B cell (primary cell): Measurements from ENCODE around the gene RNF146. TPM values are rescaled to one million over a fixed set of nuclear protein-coding genes. Genes with fewer than 3 reads are reported as not detected.

Experiments used
- ATAC-seq: fragments of 200-7000 bp; cut with Tn5 transposase; one replicate; pipeline ENCODE4 v1.10.0; 2021; ENCODE audit warnings: low read depth, mild to moderate bottlenecking, moderate number of reproducible peaks, moderate library complexity
- CTCF ChIA-PET: fragments of 350-600 bp; sonication (Branson Sonifier 250); formaldehyde crosslinking; loops from one replicate; lab custom pipeline; 2021; ENCODE audit warnings: antibody characterized with exemption, inconsistent platforms; lab: Charles Lee
- POLR2A ChIA-PET: fragments of 350-600 bp; sonication (Branson Sonifier 250); formaldehyde crosslinking; loops from one replicate; lab custom pipeline; 2021; ENCODE audit warnings: antibody characterized with exemption; lab: Charles Lee
- DNase-seq: peaks from one replicate; pipeline ENCODE4 v3.0.0; 2013
- H2AFZ ChIP-seq: 2 replicates; pipeline ENCODE4 v1.6.1; 2012; ENCODE audit warnings: mild to moderate bottlenecking, low read depth, low read length; ENCODE audit not compliant: insufficient read depth, poor library complexity, severe bottlenecking
- H3K27ac ChIP-seq, 2 donors: 1 replicate in 1 of 2; 2 replicates in 1 of 2; pipeline ENCODE4 v1.5.1; 2012 to 2013; ENCODE audit warnings: low read length in 2 of 2, mild to moderate bottlenecking in 2 of 2, moderate library complexity in 1 of 2
- H3K27me3 ChIP-seq, 4 experiments: fragments of 200-600 bp in 1 of 4; sonication (generic) in 1 of 4; replicated peaks in 1 of 4; 1 replicate in 2 of 4; 2 replicates in 2 of 4; pipeline versions ENCODE4 v1.6.1 to v1.7.0; 2013 to 2016; ENCODE audit warnings: low read length in 3 of 4, mild to moderate bottlenecking in 2 of 4, mixed read lengths in 1 of 4, moderate library complexity in 1 of 4; ENCODE audit not compliant: insufficient read depth in 4 of 4, control insufficient read depth in 3 of 4; ENCODE audit errors: control extremely low read depth in 1 of 4
- H3K36me3 ChIP-seq, 2 experiments: replicated peaks in 1 of 2; 1 replicate in 1 of 2; 2 replicates in 1 of 2; pipeline versions ENCODE4 v1.6.1 to v1.7.1; 2013; ENCODE audit warnings: low read length in 1 of 2; ENCODE audit not compliant: insufficient read depth in 2 of 2, control insufficient read depth in 1 of 2; ENCODE audit errors: control extremely low read depth in 1 of 2, extremely low read depth in 1 of 2
- H3K4me1 ChIP-seq, 2 donors: fragments of 200-600 bp in 1 of 2; sonication (generic) in 1 of 2; 1 replicate in 1 of 2; 2 replicates in 1 of 2; pipeline versions ENCODE4 v1.5.1 to v1.6.1; 2013 to 2017; ENCODE audit warnings: low read length in 2 of 2; ENCODE audit not compliant: control insufficient read depth in 2 of 2, insufficient read depth in 2 of 2
- H3K4me2 ChIP-seq: replicated peaks from 2 replicates; pipeline ENCODE3; 2012; ENCODE audit warnings: mild to moderate bottlenecking, low read depth, low read length; ENCODE audit not compliant: poor library complexity, severe bottlenecking
- H3K4me3 ChIP-seq, 5 experiments: fragments of 200-600 bp in 1 of 5; sonication (generic) in 1 of 5; 1 replicate in 3 of 5; 2 replicates in 2 of 5; pipeline versions ENCODE4 v1.5.1 to v1.7.0; 2011 to 2016; ENCODE audit warnings: low read length in 4 of 5, mild to moderate bottlenecking in 4 of 5, low read depth in 2 of 5, control low read depth in 1 of 5, moderate library complexity in 1 of 5; ENCODE audit not compliant: insufficient read depth in 1 of 5; ENCODE audit errors: control extremely low read depth in 1 of 5, extremely low read depth in 1 of 5
- H3K79me2 ChIP-seq: fragments of 200-600 bp; sonication (generic); one replicate; pipeline ENCODE4 v1.6.0; 2016; ENCODE audit warnings: low read length; ENCODE audit not compliant: control insufficient read depth, insufficient read depth
- H3K9ac ChIP-seq: fragments of 200-600 bp; sonication (generic); 2 replicates; pipeline ENCODE4 v1.6.1; 2017; ENCODE audit warnings: mild to moderate bottlenecking, low read length, moderate library complexity
- H3K9me3 ChIP-seq, 3 donors: one replicate each; pipeline versions ENCODE4 v1.6.1 to v1.7.1; 2013; ENCODE audit warnings: low read length in 2 of 3; ENCODE audit not compliant: control insufficient read depth in 2 of 3, insufficient read depth in 1 of 3; ENCODE audit errors: control extremely low read depth in 1 of 3
- H4K20me1 ChIP-seq: 2 replicates; pipeline ENCODE4 v1.6.0; 2012; ENCODE audit warnings: mild to moderate bottlenecking, low read length; ENCODE audit not compliant: insufficient read depth, control insufficient read depth, poor library complexity, severe bottlenecking
- H3K27ac Mint-ChIP-seq: one replicate; pipeline ENCODE4 v1.8.0; 2021; ENCODE audit warnings: mixed read lengths
- H3K27me3 Mint-ChIP-seq: one replicate; pipeline ENCODE4 v1.8.0; 2021; ENCODE audit warnings: mixed read lengths
- H3K4me1 Mint-ChIP-seq: one replicate; pipeline ENCODE4 v1.8.0; 2021; ENCODE audit warnings: mixed read lengths
- H3K4me3 Mint-ChIP-seq: one replicate; pipeline ENCODE4 v1.8.0; 2021; ENCODE audit warnings: mixed read lengths
- H3K9me3 Mint-ChIP-seq: one replicate; pipeline ENCODE4 v1.8.0; 2022; ENCODE audit warnings: mixed read lengths; ENCODE audit not compliant: insufficient read depth
- CTCF ChIP-seq: fragments of 200-600 bp; IDR thresholded peaks from one replicate; pipeline ENCODE4 v1.8.0; 2022; ENCODE audit warnings: antibody characterized with exemption, mild to moderate bottlenecking
- EZH2 ChIP-seq: IDR thresholded peaks from 2 replicates; pipeline ENCODE4 v1.6.1; 2012; ENCODE audit warnings: borderline replicate concordance, low read depth, mild to moderate bottlenecking, moderate library complexity, low read length; ENCODE audit not compliant: insufficient read depth, poor library complexity, severe bottlenecking
- WGBS: methylation state at CpG from one replicate; pipeline ENCODE4 v1.1.5; 2013; ENCODE audit warnings: missing lambda C conversion rate; ENCODE audit not compliant: insufficient coverage; 5-methylcytosine and 5-hydroxymethylcytosine counted together
- intact Hi-C: fragments of 100-400 bp; cut with micrococcal nuclease; formaldehyde crosslinking; loops from one replicate; pipeline ENCODE4 v1.10.0; 2022
- polyA plus RNA-seq: library from polyadenylated mRNA; depleted of rRNA; stranded (reverse); fragments of >200 nt; gene quantifications from 2 replicates; pipeline ENCODE4 v1.2.3, GENCODE V29; 2012
- total RNA-seq, 2 donors: library from RNA; stranded (reverse); fragments of 120-200 nt in 1 of 2; gene quantifications; 1 replicate in 1 of 2; 2 replicates in 1 of 2; pipeline versions ENCODE4 v1.2.3 to v1.2.4, GENCODE V29; 2013 to 2022

RNF146 gene
- total and polyA plus RNA-seq, 2 donors (not counting 1 experiment from before 2014, with no cell fraction given), result 24.9 to 58.0 TPM

DNA sequence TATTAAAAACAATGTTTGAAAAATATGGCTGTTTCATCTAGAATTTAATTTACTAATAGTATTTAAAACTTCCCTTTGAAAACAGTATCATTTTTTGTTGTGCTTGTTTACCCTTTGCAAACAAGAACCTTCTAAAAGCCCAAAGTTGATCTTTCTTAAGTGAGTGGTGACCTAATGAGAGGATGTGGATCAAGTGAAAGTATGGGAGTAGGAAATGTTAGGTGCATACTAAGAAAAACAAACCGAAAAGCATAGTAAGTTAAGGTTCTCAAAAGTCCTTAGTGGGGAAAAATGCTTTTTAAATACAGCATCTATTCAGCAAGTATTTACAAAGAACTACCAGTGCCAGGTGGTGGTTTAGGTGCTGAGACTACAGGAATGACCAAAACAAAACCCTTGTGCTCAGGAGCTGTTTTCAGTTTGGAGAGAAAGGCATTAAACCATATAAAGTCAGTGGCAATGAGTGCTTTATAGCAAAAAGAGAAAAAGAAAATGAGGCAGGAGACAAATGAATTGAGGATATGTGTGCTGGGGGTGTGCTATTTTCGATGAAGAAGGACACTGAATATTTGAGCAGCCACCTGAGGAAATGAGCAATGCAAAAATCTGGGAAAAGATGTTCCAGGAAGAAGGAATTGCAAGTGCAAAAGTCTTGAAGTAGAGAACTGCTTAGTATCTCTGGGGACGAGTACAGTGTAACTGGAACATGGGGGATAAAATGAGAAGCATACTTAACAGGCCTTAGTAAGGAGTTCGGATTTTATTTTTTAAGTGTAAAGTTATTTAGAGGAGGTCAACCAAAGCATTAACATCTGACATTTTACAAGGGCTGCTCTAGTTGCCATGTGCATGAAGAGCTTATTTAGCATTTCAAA lies 24.0 kb downstream of the RNF146 start:
- no peak for DNase-seq
- Histone ChIP-seq H3K4me2 (peak overlapping the region; percentile 53), H3K4me1 (peaks cover 0 to 18% of the 10 kb centered on the region in 2 donors), H3K27ac (peak overlapping the region; percentile 30 to 47), H3K36me3 (peaks cover 7 to 29% of the 10 kb centered on the region in 2 experiments), H2AFZ (peak overlapping the region; percentile 31), H3K9me3 (no peaks in the 10 kb centered on the region), H3K27me3 (no peaks in the 10 kb centered on the region), H3K79me2 (peaks cover 5% of the 10 kb centered on the region), H4K20me1 (no peaks in the 10 kb centered on the region), H3K4me3 (peak overlapping the region in 1 of 5 experiments; percentile 38), H3K9ac (no peak overlapping the region)
- H3K27ac Mint-ChIP-seq, result peak overlapping the region; percentile 76
- 94% methylated on average over 2 of the region's 4 CpGs for WGBS
- peak overlapping the region; percentile 5 for H3K4me3 Mint-ChIP-seq
- H3K27me3 Mint-ChIP-seq, result no peaks in the 10 kb centered on the region
- ChIA-PET CTCF (interaction anchor here (0.7 to 3.6 kb wide), 4 partner anchors 12 to 131 kb away, joined by 4 to 38 read pairs (median 6); partner anchors contain the start of gene RNF146), POLR2A (interaction anchor here (1.2 kb wide), 1 partner anchor 24 kb away, joined by 9 read pairs; the partner anchor contains the start of gene RNF146)
- intact Hi-C loops, result no loop called here
- no peak for ATAC-seq
- no peak for TF ChIP-seq CTCF
- TF ChIP-seq EZH2, result no peak
- H3K4me1 Mint-ChIP-seq, result peaks cover 26% of the 10 kb centered on the region
- H3K9me3 Mint-ChIP-seq, result no peaks in the 10 kb centered on the region

DNA sequence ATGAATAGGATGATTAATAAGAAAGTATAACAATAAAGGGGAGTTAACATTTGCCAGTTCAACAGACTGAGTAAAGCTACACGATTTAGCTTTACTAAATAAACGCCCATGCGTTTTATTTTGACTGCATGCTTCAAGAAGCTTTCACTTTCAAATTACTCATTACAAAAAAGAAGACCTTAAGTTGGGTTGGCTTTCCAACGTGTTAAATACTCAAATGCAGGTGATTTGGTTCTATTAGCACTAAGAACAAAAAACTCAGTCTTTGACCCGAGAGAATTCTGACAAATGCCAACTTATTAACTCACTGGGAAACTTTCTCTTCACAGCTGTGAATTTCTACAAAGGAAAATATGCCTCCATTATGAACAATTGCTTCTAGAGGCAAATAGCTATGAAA lies 24.8 kb downstream of the RNF146 start:
- TF ChIP-seq EZH2, result no peak
- Histone ChIP-seq H3K27me3 (no peaks in the 10 kb centered on the region), H3K4me3 (peak overlapping the region in 1 of 5 experiments; percentile 38), H3K9me3 (no peaks in the 10 kb centered on the region), H3K27ac (peak overlapping the region; percentile 30 to 47), H3K9ac (peak overlapping the region; percentile 20), H3K4me1 (peaks cover 0 to 18% of the 10 kb centered on the region in 2 donors), H4K20me1 (no peaks in the 10 kb centered on the region), H3K4me2 (peak overlapping the region; percentile 53), H3K36me3 (peaks cover 7 to 30% of the 10 kb centered on the region in 2 experiments), H3K79me2 (peaks cover 5% of the 10 kb centered on the region), H2AFZ (peak overlapping the region; percentile 31)
- Mint-ChIP-seq H3K4me3 (peak overlapping the region; percentile 59), H3K4me1 (peaks cover 26% of the 10 kb centered on the region), H3K27ac (peak overlapping the region; percentile 59), H3K27me3 (no peaks in the 10 kb centered on the region), H3K9me3 (no peaks in the 10 kb centered on the region)
- intact Hi-C loops, result no loop called here
- ChIA-PET POLR2A (no interaction called here), CTCF (interaction anchor here (0.7 to 3.6 kb wide), 4 partner anchors 11 to 226 kb away, joined by 3 to 38 read pairs (median 6); partner anchors contain the start of gene RNF146)
- ATAC-seq, result peak; percentile 43
- peak; percentile 23 for DNase-seq
- no CpG with 5 or more reads among the region's 5 CpGs for WGBS
